ENCODE results near the gene PDX1.

DNA sequence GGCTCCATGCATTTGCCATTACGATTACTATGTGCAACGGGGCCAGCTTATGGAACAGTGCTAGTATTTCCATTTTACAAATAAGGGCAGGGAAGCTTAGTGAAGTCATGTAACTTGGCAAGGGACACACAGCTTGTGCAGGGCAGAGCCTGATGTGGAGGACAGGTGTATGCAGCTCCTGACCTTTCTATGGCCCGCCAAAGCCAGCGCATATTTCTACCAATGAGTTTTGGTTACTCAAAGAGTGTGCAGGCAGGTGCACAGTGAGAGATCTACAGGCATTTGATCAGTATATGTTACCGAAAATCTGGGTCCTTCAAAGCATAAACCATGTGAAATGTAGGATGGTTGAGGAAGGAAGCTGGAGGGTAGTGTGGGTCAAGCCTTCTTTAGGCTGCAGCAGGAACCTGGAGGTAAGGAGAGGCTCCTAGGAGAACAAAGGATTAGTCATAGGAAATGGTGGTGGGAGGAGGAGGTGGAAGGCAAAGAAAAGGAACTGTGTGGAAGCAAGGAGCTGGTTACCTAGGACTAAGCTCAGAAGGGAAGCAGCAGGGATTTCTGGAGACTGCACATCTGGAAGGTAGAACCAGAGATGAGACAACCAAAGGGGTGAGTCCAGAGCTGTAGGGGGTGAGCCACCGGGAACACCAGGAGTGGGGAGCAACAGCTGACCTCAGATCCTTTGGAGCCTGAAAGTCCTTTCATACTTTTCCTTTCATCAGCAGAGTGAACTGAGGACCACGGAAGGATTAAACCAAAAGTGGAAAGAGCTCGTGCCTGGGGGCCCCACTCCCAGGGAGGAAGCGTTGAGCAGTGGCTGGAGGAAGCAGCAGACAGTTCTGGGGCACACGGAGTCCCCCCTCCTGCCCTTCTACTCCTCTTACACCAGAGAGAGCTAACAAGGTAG is 4.2 kb upstream of the PDX1 start:
- TF ChIP-seq, protein P1, sequence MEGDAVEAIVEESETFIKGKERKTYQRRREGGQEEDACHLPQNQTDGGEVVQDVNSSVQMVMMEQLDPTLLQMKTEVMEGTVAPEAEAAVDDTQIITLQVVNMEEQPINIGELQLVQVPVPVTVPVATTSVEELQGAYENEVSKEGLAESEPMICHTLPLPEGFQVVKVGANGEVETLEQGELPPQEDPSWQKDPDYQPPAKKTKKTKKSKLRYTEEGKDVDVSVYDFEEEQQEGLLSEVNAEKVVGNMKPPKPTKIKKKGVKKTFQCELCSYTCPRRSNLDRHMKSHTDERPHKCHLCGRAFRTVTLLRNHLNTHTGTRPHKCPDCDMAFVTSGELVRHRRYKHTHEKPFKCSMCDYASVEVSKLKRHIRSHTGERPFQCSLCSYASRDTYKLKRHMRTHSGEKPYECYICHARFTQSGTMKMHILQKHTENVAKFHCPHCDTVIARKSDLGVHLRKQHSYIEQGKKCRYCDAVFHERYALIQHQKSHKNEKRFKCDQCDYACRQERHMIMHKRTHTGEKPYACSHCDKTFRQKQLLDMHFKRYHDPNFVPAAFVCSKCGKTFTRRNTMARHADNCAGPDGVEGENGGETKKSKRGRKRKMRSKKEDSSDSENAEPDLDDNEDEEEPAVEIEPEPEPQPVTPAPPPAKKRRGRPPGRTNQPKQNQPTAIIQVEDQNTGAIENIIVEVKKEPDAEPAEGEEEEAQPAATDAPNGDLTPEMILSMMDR (IDR thresholded peaks at IDR 0.05): no peak
- no peak for TF ChIP-seq POLR2A (IDR thresholded peaks at IDR 0.05)
